GM19193 (cell line): ENCODE results near the gene TOP3B.

Experiments used
- POLR2A ChIP-seq: IDR thresholded peaks from 4 replicates; pipeline ENCODE4 v1.6.1; 2011; ENCODE audit not compliant: insufficient read depth, insufficient read length; ENCODE audit errors: extremely low read depth

The TOP3B gene

DNA sequence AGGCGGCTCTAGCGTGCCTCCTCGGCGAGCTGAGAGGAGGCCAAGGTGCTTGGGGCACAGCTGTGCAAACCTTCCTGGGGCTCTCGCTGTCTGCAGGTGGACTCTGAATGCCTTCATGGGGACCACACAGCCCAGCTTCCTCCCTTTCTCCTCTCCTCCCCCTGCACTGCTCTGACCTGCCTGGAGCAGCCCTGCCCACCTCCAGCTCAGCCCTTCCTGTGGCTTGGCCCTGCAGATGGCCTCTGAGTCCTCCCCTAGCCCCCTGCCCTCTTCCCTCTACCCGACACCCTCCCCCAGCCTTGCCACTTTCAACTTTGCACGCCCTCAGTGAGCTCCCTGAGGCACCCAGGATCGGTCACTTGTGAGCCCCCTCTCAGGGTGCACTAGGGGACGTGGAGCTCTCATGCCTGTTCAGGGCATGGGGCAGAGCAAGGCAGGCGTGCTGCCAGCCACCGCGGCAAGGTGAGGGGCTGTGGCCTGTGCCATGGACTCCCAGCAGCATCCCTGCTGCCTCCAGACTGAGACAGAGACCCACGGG is 61.3 kb downstream of the TOP3B start:
- no peak for TF ChIP-seq POLR2A

DNA sequence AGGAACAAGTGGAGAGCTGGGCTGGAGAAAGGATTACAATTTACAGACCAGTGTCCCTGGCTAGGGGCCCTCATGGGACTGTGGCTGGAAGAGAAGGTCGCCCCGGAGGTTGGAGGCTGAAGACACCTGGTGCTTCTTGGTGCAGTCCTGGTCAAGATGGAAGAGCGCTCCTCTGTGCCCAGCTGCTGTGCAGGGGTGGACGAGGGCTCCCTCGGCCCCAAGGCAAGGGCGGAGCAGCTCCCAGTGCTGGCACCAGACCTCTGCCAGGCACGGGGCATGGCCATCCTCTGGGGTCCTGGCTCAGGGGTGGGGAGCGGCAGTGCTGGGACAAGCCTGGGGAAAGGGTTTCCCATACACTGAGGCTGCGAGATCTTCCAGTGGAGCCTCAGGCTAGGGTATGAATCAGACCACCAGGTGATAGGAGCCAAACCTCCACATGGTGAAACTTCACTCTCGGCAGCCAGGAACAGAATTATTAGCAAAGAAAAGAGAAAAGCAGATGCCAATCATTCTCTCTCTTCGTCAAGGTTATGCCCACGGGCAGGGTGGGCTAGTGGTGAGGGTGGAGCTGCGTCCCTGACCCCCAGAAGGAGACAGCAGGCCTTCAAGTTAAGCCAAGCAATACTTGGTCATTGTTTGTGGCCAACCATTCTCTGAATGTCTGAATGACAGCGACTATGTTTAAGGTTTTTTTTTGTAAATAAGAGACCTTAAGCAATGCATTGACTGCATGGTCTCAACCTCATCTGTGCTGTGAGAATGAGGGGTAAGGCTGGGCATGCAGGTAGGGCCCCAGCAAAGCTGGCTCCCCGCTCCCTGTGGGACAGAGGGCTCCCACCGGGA is 62.0 kb downstream of the TOP3B start:
- no peak for TF ChIP-seq POLR2A

DNA sequence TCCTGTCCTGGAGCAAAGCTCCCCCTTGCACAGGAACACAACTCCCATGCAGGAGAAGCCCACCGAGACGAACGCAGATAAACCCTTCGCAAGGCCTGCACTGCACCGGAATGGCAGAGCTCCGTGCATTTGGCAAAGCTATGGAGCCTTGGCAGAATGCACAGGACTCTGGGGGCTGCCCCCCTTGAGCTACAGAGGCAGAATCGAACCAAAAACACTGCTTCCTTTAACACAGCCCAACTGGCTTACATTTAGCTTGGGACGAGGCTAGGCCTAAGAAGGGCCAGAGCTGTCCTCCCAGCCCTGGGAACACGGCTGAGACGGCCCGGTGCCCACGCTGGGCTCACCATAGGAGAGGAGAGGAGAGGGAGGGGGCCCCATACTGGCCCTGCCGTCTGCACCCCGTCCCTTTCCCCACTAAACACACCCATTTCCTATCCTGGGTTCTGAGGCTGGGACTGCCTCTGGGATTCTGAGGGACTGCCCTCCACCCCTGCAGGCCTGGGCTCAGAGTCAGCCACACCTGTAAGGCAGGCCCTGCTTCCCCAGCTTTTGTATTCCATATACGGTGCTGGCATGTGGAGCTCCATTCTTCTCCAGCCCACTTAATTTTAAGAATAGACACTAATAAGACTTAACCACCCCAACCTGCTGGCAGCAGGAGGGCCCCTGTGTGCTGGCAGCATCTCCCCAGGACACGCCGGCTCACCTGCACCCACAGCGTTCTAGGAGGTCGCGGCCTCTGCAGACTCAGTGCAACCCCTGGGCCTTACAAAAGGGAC is 62.9 kb downstream of the TOP3B start:
- no peak for TF ChIP-seq POLR2A

DNA sequence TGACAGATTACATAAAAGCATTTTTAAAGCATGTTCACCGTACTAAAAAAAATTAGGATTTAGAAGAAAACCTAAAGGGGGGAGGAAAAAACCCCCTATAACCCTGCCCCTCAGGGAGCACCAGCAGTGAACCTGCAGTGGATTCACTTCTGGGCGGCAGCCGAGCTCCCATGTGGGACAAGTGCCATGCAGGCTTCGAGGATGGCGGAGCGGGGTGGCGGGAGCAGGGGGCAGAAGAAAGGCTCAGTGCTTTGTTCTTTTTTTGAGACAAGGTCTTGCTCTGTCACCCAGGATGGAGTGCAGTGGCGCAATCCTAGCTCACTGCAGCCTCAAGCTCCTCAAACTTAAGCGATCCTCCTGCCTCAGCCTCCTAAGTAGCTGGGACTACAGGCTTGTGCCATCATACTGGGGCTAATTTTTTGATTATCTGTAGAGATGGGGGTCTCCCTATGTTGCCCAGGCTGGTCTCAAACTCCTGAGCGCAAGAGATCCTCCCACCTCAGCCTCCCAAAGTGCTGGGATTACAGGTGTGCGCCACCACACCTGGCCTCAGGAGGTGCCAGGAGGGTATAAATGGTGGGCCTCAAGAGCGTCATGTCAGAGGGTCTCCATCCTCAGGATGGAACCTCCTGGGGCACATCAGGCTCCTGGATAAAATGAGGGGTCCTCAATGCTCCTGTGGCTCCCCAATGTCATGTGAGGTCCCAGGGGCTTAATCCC is 64.0 kb downstream of the TOP3B start:
- no peak for TF ChIP-seq POLR2A

DNA sequence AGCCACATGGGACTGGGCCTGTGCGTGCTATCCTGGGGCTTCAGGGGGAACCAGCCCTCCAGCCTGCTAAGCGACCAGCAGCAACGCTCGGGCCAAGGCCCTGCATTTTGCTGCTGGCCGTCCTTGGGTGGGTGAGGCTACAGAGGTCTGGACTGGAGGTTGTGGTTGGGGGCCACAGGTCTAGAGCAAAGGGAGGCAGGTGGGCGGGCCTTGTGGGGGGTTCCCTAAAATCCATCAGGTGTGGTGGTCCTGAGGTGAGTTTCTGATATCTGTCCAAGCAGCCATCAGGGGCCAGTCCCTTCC is 64.7 kb downstream of the TOP3B start:
- no peak for TF ChIP-seq POLR2A

DNA sequence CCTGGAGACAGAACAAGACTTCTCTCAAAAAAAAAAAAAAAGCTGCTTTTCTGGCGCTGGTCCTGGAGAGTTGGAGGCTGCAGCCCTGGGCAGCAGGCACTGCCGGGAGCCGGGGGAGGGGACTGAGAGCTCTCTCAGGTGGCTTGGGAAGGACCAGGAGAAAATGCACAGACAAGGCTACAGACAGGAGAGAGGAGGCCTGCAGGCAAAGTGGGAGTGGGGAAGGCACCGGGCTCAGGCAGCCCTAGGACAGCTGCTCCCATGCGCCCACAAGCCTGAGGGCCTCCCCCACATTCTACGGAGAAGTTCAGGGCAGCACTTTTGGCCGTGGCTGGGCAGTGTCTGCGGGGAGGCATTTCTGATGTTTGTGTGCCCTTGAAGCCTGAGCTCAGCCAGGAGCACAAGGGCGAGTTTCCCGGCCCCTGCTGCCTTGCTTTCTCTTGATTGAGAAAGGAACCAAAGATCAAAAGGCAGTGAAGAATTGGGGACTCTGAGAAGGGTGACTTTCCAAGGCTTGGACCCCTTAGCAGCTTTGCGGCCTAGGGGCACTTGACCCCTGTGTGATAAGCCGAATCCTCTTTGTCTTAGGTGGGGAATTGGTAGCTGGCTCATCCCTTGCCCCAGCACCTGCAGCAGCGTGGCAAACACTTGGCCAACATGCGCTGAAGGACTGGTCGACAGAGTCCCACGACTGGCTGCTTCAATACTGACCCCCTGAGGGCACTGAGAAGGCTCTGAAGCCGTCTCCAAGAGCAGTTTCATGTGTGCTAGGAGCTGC is 65.2 kb downstream of the TOP3B start:
- TF ChIP-seq POLR2A: no peak

DNA sequence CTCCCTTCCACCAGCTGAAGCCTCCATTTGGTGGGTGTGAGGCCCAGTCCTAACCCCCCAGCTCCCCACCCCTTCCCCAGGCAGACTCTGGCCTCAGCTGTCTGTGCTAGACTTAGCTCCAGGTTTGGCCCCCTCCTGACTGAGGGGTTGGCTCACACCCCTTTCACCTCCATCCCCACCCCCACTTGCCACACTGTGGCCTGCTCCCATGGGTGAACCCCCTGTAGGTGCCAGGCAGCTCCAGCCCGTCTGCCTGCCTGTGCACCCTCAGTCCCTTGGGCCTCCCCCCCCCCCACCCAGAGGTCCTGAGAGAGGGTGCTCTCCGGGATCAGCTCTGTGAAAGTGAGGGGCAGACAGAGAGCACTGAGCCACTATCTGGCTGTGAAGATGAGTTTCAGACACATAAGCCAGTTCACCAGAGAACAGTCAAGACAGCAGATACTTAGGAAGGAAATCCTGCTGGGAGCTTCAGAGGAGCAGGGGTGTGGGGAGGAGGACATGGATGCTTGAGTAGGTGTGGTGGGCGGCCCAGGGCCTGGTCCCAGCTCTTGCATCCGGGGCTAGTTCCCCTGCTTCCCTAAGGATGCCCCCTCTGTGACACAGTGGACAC is 66.2 kb downstream of the TOP3B start:
- TF ChIP-seq POLR2A: no peak

DNA sequence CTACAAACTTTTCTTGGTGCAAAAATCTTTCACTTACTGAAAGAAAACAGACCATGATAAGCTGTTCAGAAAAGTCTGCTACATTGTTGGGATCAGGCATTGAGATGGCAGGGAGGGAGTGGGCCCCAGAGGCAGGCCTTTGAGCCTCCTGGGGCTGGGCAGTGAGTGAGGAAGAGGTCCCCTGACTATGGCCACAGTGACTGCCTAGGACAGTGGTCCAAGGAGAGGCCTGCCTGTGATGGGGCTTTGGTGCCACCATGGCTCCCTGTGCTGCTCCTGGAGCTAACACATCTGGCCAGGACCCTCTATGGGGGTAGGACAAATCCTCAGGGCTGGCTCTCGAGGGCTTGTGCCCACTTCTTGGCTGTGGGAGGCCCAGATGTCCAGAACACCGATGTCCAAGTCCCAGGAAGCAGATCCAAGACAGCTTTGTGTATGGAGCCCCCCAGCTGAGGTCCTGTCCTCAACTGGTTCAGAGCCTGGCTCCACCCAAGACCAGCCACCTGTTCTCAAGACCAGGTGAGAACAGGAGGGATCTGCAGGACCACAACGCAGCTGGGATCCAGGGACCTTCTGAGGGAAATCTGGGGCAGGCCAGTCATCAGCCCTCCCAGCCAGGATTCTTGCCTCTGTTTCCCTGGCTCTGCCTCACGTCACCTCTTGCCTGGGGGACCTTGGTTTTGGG is 66.8 kb downstream of the TOP3B start:
- TF ChIP-seq POLR2A: no peak

DNA sequence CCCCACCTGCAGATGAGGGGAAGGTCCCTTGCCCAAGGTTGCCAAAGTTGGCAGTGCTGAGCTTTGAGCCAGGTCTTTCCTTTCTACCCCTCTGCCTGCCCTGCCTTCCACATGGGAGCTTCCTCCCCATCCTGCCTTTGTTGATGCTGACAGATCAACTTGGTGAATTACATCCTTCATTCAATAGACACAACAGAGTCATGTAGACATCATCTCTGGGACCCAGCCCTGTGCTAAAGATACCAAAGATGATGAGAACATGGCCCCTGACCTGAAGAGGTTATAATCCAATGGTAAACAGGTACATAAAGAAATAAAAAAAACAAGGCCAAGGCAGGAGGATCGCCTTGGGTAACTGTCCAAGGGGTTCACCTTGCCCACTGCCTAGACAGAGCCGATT is 72.7 kb downstream of the TOP3B start:
- TF ChIP-seq POLR2A: no peak

DNA sequence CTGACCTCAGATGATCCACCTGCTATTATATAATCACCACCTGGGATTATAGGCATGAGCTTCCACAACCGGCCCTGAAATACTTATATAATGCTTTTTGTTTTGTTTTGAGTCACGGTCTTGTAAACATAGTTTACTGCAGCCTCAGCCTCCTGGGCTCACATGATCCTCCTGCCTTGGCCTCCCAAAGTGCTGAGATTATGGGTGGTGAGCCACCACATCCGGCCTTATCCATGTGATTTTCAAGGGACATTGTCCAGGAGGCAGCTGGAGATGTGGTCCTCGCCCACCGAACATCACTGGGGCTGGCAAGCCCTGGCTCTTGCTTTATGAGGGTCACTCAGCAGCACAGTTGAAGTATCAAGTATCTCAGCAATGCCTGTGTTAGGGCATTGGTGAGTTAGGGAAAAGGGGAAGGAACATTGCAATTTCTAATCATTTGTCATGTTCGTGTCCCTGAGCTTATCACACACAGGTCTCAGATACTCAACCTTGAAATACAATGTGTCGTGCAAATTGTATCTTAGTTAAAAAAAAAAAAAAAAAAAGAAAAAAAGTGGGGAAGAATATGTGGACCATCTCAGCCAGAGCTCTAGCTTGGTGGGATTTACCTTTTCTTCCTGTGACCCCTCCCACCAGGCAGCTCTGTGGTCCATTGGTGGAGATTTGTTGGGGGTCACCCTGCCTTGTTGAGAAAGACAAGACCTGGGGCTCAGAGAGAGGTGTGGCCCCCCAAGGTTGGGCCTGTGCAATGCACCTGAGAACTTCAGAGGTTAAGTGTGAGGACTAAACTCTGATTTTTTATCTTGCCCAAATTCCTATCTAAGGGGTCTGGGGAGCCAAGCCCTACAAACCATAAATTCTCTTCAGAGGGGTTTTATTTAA is 74.7 kb downstream of the TOP3B start:
- TF ChIP-seq POLR2A: no peak
